Activated B cell treated with CpG ODN at 0.5 μM for 24 hours (primary cell): ENCODE data around the gene RNF186. TPM values are rescaled to one million over a fixed set of nuclear protein-coding genes. Genes with fewer than 3 reads are reported as not detected.

Experiments used
- ATAC-seq: fragments of 200-7000 bp; cut with Tn5 transposase; one replicate; pipeline ENCODE4 v1.10.0; 2021; ENCODE audit warnings: low read depth, mild to moderate bottlenecking, moderate library complexity
- CTCF ChIA-PET: fragments of 350-600 bp; sonication (Branson Sonifier 250); formaldehyde crosslinking; loops from one replicate; lab custom pipeline; 2021; ENCODE audit warnings: antibody characterized with exemption; lab: Charles Lee
- POLR2A ChIA-PET: fragments of 350-600 bp; sonication (Branson Sonifier 250); formaldehyde crosslinking; loops from one replicate; lab custom pipeline; 2021; ENCODE audit warnings: antibody characterized with exemption; lab: Charles Lee
- DNase-seq: peaks from one replicate; pipeline ENCODE4 v3.0.0; 2022
- H3K27ac Mint-ChIP-seq: one replicate; pipeline ENCODE4 v1.8.0; 2020; ENCODE audit warnings: mixed read lengths
- H3K27me3 Mint-ChIP-seq: one replicate; pipeline ENCODE4 v1.8.0; 2021; ENCODE audit warnings: mixed read lengths
- H3K36me3 Mint-ChIP-seq: one replicate; pipeline ENCODE4 v1.8.0; 2021; ENCODE audit warnings: low read depth, mixed read lengths
- H3K4me1 Mint-ChIP-seq: one replicate; pipeline ENCODE4 v1.8.0; 2021; ENCODE audit warnings: mixed read lengths
- H3K4me3 Mint-ChIP-seq: one replicate; pipeline ENCODE4 v1.8.0; 2020; ENCODE audit warnings: mild to moderate bottlenecking, mixed read lengths
- H3K9me3 Mint-ChIP-seq: one replicate; pipeline ENCODE4 v1.8.0; 2020; ENCODE audit warnings: mixed read lengths
- CTCF ChIP-seq: fragments of 200-600 bp; IDR thresholded peaks from one replicate; pipeline ENCODE4 v1.8.0; 2022; ENCODE audit warnings: antibody characterized with exemption, mild to moderate bottlenecking
- intact Hi-C: fragments of 100-400 bp; cut with micrococcal nuclease; formaldehyde crosslinking; loops from one replicate; pipeline ENCODE4 v1.15.1; 2024
- total RNA-seq: library from RNA; stranded (reverse); gene quantifications from 2 replicates; pipeline ENCODE4 v1.2.3, GENCODE V29; 2022

RNF186 gene
- total RNA-seq, 1 donor from 2014 or later: not detected

GRCh38 chr1:19844731-19845495 lies 29.8 kb upstream of the RNF186 start:
- Mint-ChIP-seq H3K9me3 (no peaks in the 10 kb centered on the region), H3K4me1 (no peaks in the 10 kb centered on the region), H3K36me3 (no peaks in the 10 kb centered on the region), H3K27me3 (peaks cover 25% of the 10 kb centered on the region), H3K4me3 (no peak overlapping the region), H3K27ac (no peak overlapping the region)
- CTCF ChIA-PET: no interaction called here
- POLR2A ChIA-PET: no interaction called here
- no peak for TF ChIP-seq CTCF
- no peak for DNase-seq
- no peak for ATAC-seq
- intact Hi-C loops: no loop called here

DNA sequence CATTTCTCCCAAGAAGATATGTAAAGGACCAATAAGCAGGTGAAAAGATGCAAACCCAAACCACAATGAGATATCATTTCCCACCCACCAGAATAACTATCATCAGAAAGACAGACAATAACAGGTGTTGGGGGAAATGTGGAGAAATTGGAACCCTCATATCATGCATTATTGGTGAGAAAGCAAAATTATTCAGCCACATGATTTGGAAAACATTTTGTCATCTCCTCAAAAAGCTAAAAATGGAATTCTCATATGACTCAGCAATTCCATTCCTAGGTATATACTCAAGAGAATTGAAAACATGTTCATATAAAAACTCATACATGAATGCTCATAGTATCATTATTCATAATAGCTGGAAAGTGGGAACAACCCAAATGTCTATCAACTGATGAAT lies 25.1 kb upstream of the RNF186 start:
- no peaks in the 10 kb centered on the region for H3K9me3 Mint-ChIP-seq
- intact Hi-C loops: no loop called here
- POLR2A ChIA-PET: no interaction called here
- DNase-seq: no peak
- no peaks in the 10 kb centered on the region for H3K4me1 Mint-ChIP-seq
- no peak overlapping the region for H3K4me3 Mint-ChIP-seq
- CTCF ChIA-PET: no interaction called here
- H3K27me3 Mint-ChIP-seq: peaks cover 21% of the 10 kb centered on the region
- TF ChIP-seq CTCF: no peak
- H3K36me3 Mint-ChIP-seq: no peaks in the 10 kb centered on the region
- H3K27ac Mint-ChIP-seq: no peak overlapping the region
- no peak for ATAC-seq

GRCh38 chr1:19837866-19838265 lies 22.8 kb upstream of the RNF186 start:
- ChIA-PET POLR2A (no interaction called here), CTCF (interaction anchor here (0.7 kb wide), 1 partner anchor 39 kb away, joined by 3 read pairs; no protein-coding TSS in a partner anchor)
- DNase-seq (no peak), ATAC-seq (no peak)
- no peak overlapping the region for H3K27ac Mint-ChIP-seq
- no peaks in the 10 kb centered on the region for H3K4me1 Mint-ChIP-seq
- intact Hi-C loops: no loop called here
- H3K4me3 Mint-ChIP-seq: no peak overlapping the region
- H3K36me3 Mint-ChIP-seq: no peaks in the 10 kb centered on the region
- TF ChIP-seq CTCF: no peak
- H3K9me3 Mint-ChIP-seq: no peaks in the 10 kb centered on the region
- peaks cover 20% of the 10 kb centered on the region for H3K27me3 Mint-ChIP-seq

DNA sequence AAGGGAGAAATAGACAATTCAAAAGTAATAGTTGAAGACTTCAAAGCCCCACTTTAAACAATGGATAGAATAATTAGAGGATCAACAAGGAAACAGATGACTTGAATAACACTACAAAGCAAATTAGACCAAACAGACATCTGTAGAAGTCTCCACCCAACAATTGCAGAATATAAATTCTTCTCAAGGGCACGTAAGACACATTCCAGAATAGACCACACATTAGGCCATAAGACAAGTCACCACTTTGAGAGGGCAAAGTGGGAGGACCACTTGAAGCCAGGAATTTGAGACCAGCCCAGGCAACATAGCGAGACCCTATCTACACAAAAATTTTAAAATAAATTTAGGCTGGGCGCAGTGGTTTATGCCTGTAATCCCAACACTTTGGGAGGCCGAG lies 20.5 kb upstream of the RNF186 start:
- ATAC-seq (no peak), DNase-seq (no peak)
- Mint-ChIP-seq H3K27me3 (peaks cover 30% of the 10 kb centered on the region), H3K9me3 (no peaks in the 10 kb centered on the region), H3K4me1 (no peaks in the 10 kb centered on the region), H3K36me3 (no peaks in the 10 kb centered on the region), H3K27ac (no peak overlapping the region), H3K4me3 (no peak overlapping the region)
- ChIA-PET CTCF (no interaction called here), POLR2A (no interaction called here)
- no peak for TF ChIP-seq CTCF
- intact Hi-C loops: no loop called here

DNA sequence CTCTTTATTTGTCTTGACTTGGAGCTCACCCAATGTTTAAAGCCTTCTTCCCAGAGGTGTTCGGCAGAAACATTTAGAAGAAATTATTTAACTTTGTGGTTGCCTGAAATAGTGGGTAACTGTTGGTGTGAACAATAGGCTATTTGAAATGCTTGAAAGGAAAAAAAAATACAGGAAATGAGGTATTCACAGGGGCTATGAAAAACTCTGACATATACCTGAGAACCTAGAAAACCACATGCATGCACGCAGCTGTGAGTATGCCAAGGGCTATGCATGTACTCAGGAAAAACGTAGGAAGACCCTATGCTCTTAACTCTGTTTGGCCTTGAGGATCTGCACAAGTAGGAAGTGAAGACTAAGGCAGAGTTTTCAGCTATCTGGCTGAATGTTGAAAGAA lies 16.4 kb upstream of the RNF186 start:
- POLR2A ChIA-PET: no interaction called here
- DNase-seq: no peak

More for the DNA sequence above, 16.4 kb upstream of the RNF186 start:
- Mint-ChIP-seq H3K36me3 (no peaks in the 10 kb centered on the region), H3K27me3 (peaks cover 35% of the 10 kb centered on the region), H3K4me1 (no peaks in the 10 kb centered on the region), H3K4me3 (no peak overlapping the region), H3K9me3 (no peaks in the 10 kb centered on the region), H3K27ac (no peak overlapping the region)
- TF ChIP-seq CTCF: no peak
- no peak for ATAC-seq
- intact Hi-C loops: no loop called here
- CTCF ChIA-PET: no interaction called here
